ENCODE results near the gene PELI2. TPM values are rescaled to one million over a fixed set of nuclear protein-coding genes. Genes with fewer than 3 reads are reported as not detected.

Gene PELI2
- polyA plus RNA-seq, 5 donors = 8.0 to 12.8 (median 11.0) TPM

- DNase-seq = no peak
Observed at GRCh38 chr14:56293506-56293905, 175.3 kb downstream of the PELI2 start.

GRCh38 chr14:56294128-56294527, 175.9 kb downstream of the PELI2 start:
- no peak for DNase-seq

DNA sequence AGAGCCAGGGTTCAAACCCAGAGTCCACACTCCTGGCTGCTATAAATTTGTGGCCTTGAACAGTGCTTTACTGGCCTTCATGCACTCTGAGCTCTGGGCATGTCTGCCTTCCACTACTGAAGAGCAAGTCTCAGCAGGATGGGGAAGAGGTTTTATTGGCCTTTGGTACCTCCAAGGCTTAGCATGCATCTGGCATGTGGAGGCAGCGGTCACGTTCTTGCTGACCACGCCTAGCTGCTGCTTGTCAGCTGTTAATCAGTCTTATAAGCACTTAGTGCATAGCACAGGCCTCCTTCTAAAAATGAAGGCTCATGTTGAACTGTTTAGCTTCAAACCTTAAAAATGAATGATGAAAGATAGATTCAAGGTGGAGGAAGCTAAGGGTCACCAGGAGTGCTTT, 177.5 kb downstream of the PELI2 start:
- DNase-seq = no peak

- DNase-seq = no peak
Observed at GRCh38 chr14:56297449-56297848, 179.2 kb downstream of the PELI2 start.

DNA sequence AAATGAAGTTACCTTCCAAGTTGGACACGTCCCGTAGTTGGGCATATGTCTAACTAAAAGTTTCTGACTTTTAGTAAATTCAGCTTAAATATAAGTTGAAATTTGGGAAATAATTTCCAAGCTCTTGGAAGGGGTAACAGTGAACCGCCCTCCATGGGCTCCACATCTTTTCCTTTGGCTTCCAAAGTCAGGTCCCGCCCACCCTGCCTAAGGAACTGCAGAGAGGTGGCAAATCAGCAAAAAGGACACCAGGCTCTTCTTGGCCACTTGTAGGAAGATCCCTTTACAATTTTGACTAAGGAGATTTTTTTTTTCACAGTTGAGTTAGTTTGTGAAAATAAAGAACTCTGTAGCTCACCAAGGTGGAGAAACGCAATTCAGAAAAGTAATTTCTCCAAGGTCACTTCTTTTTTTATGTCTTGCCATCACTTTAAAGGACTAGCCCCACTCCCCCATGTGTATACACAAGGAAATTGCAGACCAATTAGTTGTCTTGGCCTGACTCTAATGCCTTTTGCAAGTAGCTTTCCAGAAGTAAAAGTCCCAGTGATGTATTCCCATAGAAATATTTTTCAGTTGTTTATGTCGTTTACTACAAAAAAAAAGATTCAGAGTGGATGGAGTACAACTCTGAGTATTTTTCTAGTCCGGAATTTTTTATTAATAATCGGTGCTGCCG, 181.2 kb downstream of the PELI2 start:
- no peak for DNase-seq

GRCh38 chr14:56300495-56300894, 182.3 kb downstream of the PELI2 start:
- DNase-seq = no peak

DNA sequence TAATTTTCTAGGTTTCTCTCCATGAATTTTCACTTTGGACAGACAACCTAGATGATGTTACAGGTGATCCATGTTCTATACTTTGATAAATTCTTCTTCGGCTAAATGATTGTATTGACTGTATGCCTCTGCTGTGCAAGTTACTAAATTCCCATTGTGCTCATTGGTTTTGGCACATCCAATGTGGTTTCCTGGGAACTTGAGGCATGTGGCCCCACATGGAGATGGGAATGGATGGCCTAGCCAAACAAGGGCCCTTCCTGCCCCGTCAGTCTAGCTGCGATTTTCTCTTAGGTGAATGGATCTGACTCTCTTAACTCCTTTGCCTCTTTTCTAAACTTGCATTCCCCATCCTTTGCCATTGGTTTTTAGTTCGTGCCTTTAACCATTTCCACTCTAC, 186.2 kb downstream of the PELI2 start:
- DNase-seq = no peak

DNA sequence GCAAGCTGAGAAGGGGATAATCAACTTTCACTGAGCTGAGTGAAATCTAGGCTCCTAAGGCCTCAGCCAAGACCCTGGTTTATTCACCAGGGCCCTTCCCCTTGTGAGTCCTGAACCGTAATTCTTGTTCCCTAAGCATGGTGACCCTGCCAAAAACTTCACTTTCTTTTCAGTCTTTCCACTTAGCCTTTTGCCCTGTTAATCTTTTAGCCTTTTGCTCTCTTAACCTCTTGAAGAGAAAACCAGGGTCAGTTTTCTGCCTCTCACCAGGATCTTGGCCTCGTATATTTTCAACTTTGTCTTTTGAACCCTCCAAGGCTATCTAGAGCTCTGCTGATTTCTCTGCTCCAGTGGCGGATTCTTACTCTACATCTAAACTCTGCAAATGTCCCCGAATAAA, 191.0 kb downstream of the PELI2 start:
- no peak for DNase-seq

DNA sequence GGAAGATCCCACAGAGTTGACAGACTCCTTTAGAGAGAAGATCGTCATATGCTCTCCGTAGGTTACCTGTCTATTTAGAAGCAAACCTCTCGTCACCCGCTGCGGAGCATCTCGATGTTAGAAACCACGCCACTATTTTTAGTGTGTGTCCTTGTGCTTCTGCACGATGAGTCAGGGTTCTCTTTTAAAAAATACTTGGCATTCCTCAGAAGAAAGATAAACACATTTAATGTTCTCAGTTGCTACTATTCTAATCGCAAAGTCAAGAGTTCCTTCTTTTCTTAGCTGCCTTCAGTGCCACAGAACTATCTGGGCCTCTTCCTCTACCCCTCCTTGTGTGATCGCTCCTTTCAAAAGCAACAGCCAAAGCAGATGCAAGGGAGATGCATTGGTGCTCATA, 192.4 kb downstream of the PELI2 start:
- no peak for DNase-seq

DNA sequence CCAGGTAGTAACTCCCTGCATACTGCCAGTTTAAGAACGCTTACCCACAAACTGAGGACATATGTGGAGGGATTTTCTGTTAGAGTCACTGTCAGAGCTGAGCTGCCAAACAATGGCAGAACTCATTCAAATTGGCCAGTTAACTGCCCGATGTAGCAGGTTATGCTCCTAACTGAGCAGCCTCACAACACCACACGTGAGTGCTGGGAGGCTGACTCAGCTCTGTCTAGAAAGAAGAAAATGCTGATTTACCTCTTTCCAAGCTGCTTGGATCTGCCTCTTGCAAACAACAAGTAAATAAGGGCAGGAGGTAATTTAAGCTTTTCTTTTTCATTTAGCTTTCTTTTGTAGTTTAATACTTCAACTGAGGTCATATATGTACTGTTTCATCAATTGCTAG, 195.6 kb downstream of the PELI2 start:
- DNase-seq = no peak

GRCh38 chr14:56318393-56319115, 200.3 kb downstream of the PELI2 start:
- DNase-seq = no peak

- no peak for DNase-seq
Observed at GRCh38 chr14:56321861-56322260, 203.7 kb downstream of the PELI2 start.

GRCh38 chr14:56322531-56322930, 204.3 kb downstream of the PELI2 start:
- DNase-seq = no peak

GRCh38 chr14:56324454-56324853, 206.2 kb downstream of the PELI2 start:
- DNase-seq = no peak

DNA sequence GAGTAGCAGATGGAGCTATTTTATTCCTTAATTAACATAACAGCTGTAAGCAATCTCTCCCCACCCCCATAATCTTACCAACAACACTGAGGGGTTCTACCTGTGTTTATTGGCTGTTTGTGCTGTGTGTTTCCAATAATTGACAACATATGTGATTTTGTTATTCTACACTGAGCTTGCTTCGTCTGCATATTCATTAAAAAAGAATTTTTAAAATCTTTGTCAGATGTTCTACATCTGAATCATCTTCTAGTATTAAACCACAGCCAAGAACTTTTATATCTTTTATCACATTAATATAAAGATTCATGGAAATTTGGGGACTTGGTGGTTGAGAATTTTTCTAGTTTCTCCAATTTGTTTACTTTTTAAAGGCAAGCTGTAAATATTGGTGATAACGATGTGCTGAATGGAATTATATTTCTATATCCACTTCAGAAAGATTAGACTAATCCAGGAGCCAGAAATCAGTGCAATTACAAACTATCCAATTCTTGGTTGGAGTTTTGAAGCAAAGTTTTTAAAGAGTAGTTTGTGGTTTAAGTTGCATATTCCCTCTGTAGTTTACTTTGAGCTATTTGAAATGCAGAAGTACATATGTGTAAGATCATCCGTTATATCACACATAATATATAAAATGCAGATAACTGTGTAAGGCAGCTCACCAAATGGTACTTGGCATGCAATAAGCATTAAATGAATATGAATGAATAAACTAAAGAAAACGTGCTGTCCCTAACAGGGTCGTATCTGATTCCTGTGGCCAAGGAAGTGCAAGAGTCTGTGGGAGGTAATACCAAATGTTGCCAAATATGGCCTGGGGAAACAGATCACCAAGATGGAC, 206.9 kb downstream of the PELI2 start:
- peak; percentile 55 to 68 for DNase-seq

- no peak for DNase-seq
Observed at GRCh38 chr14:56328021-56328420, 209.8 kb downstream of the PELI2 start.

GRCh38 chr14:56331592-56332216, 213.5 kb downstream of the PELI2 start:
- no peak for DNase-seq

GRCh38 chr14:56333359-56334292, 215.4 kb downstream of the PELI2 start:
- DNase-seq = no peak

DNA sequence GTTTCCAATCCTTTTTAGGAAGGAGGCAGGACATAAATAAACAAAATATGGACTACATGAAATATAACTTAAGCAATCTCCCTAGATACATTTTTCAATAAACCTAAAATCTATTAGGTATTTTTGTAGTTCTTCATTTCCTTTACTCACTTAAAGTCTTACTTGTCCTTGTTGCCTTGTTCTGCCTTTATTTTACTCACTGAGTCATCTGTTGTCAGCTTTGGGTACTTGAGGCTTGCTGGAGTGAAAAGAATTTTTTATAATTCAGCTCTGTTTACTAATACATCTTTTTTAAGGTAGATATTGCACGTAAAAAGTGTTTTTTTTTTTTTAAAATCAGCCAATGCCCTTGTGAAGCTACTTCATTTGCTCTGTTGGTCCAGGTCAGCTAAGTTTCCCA, 216.2 kb downstream of the PELI2 start:
- no peak for DNase-seq

DNA sequence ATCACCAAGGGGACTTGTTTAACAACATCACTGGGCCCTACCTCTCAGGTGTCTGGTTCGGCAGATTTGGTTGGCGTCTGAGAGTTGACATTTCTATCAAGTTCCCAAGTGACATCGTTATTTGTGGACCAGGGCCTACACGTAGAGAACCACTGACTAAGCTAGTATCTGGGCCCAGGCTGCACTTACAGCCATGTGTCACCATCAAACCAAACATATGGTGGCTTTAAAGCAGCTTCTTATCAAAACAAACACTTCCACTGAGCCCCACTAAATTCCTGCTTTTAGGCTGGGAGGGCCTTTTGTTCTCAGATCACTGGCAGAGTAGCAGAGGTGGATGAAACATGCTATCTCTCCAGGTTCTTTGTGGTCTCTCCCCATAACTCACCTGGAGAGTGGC, 220.5 kb downstream of the PELI2 start:
- no peak for DNase-seq

Data from right lung (tissue), 5 donors.